HL-60/S4 (cell line): Measurements from ENCODE around the gene ANXA3.
"Not testable (repeated sequence)": the region's sequence is repeated elsewhere in the genome, so short reads cannot be mapped to it uniquely, and the experiment has no call there.

Experiments
- in situ Hi-C: fragments of 300-500 bp; cut with MboI; formaldehyde crosslinking; loops from 2 replicates; pipeline ENCODE4 v1.14.3; 2022; ENCODE audit warnings: low sequenced_read_pairs

ANXA3 gene

DNA sequence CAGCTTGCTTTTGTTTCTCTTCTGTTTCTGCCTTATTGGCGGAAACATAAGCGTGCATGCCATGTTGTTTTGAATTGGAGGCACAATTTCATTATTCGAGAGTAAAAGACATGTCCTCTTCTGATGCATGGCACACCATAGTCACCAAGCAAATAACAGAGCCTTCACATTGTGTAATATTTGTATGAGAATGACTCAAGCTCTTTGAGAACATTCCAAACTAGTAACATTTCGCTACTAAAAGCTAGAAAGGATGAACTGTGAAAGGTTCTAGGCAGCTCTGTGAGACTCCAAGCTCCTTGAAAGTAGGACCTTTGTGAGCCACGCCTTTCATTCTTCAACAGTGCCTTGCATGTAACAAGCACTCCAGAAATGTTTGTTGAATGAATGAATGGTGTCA is 9.2 kb upstream of the ANXA3 start:
- in situ Hi-C loops, result no loop called here

DNA sequence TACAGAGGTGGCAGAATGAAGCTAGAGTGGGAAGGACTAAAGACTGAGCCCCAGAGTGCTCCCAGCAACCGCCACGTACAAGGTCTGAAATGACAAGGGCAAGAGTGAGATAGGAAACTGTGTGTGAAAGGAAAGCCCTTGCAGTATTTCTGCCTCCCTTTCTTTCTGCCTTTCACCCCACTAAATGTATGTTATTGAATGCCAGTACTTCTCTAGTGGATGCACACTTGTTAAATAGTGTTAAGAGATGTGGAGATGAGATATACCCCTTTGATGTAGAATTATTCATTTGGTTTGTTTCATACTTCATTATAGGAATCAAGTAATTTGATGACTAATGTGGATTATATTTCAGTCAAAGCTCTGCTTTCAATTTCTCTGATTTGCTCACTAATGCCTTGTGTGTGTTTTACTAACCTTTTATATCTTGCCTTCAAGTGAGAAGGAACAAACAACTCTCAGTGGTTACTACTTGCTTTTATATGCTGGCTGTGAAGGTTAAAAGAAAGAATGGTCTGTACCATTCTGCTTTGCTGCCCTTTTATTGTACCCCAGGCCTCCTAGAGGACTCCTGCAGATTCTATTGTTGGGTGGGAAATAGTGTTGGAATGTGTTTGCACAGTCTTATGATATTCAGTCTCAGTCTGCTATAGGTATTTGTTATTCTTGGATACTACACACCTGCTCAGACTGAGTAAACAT is 8.0 kb upstream of the ANXA3 start:
- in situ Hi-C loops, result no loop called here

DNA sequence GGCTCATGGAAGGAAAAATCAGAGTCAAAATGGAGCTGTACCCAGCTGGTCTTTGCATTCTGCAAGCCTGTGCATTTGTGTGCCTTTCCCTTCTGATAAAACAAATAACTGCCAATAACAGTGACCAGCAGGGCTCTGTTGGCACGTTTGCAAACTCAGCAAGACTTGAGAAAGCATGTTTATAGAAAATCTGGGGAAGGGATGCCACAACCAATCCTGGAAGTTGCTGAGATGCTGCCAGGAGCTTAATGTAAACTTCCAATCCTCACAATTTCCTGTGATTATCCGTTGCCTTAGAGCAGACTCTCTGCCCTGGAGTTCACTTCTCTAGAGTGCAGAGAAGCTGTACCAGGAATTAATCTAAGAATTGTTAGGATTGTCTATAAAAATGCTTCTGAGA is 6.9 kb upstream of the ANXA3 start:
- in situ Hi-C loops, result no loop called here

DNA sequence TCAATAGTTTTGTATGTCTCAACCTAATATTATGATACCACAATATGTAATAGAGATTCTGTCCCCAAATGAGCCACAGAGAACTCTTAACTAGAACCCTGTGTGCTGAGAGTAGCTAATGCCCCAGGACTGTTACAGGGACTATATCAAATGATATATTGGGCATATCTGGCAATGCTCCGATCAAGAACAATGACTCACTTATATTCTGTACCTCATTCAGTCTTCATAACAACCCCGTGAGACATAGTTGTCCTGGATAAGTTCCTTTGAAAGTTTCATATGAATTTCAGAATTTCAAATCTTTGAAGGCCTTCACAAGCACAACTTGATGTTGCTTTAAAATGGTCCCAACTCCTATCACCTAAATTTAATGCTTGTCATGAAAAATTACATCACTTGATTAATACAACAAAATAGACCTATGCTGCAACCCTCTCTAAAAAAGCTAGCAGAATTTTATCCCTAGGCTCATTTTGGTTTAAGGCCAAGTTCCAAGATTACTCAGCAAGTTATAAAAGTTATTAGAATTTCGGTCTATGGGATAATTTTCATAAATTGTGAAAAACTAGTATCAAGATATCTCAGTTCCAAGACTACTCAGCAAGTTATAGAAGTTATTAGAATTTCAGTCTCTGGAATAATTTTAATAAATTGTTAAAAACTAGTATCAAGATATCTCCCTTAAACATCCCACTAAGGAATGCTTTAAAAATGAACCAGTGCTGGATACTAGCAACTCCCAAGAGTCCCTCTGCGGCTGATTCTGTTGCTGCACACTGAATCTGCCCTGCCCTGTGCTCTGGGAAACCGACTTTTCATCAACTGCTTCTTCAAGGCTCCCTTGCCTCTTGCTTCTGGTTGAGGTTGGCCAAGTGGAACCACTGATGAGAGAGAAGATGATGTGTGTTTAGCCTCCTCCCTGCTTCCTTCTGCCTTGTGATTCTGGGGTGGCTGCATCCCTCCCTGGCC is 6.0 kb upstream of the ANXA3 start:
- in situ Hi-C loops, result no loop called here

DNA sequence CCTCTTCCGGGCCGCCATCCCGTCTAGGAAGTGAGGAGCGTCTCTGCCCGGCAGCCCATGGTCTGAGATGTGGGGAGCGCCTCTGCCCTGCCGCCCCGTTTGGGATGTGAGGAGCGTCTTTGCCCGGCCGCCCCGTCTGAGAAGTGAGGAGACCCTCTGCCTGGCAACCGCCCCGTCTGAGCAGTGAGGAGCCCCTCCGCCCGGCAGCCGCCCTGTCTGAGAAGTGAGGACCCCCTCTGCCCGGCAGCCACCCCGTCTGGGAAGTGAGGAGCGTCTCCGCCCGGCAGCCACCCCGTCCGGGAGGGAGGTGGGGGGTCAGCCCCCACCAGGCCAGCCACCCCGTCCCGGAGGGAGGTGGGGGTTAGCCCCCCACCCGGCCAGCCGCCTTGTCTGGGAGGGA is 3.7 kb upstream of the ANXA3 start:
- in situ Hi-C loops, result not testable (repeated sequence)

DNA sequence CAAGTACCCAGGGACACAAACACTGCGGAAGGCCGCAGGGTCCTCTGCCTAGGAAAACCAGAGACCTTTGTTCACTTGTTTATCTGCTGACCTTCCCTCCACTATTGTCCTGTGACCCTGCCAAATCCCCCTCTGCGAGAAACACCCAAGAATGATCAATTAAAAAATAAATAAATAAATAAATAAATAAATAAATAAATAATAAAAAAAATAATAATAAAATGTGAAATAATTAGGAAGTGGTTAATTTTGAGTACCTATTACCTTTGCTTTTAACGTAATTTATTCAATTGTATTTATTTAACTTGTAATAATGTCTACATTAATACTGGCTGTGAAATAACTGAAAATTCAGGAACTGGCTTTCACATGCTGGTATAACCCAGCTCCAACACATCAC is 2.7 kb upstream of the ANXA3 start:
- in situ Hi-C loops, result not testable (repeated sequence)

DNA sequence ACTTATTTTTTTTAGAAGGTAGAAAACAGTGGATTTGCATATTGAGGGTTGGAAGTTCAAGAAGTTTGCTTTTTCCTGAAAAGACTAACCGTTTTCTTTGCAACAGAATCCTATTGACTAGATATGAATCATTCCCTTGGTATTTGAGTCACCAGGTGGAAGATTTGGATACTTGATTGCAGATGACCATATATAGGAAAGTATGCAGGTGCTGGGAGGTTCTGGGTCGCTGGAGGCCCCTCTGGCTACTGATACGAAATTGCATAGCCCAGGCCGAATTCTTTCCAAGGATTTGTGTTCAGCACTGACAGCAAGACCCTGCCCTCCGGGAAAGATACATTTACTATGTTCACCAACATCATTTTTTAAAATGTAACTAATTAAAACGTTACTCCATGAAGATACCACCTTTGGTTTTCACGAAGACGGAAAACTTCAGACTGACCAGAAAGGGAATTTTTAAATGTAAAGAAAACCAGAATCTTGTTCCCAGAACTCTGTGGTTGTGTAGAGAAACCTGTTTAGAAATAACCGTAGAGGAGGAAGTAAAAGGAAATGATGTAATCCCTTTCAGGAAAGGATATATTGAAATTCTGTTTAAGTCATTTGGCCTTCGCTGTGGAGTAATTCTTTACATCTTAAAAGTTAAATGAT is 946 bp downstream of the ANXA3 start:
- in situ Hi-C loops, result no loop called here

DNA sequence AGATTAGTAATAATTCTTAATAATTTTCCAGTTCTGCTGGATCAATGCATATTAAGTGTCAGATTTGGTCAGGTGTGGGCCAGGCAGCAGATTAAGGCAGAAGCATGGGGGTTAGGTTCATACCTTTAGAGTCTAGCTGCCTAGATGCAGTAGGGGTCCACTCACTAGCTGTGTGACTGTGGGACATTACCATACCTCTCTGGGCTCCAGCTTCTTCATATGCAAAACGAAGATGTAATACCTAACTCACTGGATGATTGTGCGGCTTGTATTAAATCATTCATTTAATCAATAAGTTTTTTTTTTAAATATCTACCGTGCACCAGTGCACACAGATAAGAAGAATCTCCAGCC is 1.4 kb downstream of the ANXA3 start:
- in situ Hi-C loops, result no loop called here

DNA sequence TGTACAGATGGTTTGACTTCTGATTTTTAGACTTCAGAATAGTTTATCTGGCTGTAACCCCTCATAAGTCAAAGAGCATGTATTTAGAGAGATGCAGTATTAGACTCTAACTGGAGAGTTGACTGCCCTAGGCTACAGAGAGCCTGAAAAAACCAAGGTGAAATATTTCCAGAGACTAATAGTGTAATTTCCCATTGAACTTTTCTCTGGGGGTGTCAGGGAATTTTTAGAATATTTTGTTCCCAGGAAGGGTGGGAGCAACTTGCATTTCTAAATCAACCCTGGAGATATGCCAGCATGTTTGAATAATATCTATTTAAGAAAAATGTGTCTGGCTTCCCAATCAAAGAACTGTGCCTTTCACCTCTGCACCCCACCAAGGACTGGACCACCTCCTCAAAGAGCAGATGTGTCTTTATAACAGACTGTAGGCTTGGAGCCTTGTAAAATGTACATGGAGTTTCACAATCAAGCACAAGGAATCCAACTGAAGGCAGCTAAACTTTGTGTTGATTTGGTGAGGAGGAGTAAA is 2.0 kb downstream of the ANXA3 start:
- in situ Hi-C loops, result no loop called here

DNA sequence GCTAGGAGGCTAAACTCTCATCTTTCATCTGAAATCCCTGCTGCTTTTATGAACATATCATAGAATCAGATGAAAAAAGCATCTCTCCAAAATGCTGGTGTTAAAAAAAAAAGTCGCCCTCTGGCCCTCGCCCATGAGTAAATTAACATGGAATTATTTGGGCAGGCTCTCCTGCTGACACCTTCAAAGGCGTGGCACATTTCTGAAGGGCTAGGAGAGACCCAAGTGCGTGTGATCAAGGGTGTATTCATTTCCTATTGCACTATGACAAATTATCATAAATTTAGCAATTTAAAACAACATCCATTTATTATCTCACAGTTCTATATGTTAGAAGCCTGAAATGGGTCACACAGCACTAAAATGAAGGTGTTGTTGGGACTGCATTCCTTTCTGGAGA is 5.1 kb downstream of the ANXA3 start:
- in situ Hi-C loops, result no loop called here

DNA sequence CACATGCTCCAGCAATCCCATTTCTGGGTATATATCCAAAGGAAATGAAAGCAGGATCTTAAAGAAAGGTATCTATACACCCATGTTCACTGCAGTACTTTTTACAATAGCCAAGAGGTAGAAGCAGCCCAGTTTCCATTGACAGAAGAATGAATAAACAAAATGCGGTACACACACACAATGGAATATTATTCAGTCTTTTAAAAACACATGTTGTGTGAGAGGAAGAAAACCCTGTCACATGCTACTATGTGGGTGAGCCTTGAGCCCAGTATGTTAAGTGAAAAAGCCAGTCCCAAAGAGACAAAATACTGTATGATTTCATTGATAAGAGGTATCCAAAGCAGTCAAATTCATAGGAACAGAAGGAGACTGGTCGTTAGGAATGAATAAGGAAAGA is 6.3 kb downstream of the ANXA3 start:
- in situ Hi-C loops, result no loop called here

DNA sequence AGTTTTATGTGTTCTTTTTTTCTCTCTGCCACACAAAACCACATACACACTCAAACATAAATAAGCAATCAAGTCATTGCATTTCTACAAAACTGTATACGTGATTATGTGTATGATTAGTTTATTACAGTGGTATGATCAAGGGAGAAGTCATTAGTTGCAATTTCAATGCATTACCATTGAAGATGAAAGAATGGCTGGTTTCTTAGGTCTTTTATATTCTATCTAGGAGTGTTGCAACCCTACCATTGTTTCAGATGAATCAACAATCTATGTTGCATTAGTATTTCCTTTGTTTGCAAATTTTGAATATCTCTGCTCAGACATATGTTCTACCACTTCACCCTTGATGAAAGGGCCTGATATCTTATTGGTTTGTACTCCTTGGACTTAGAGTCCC is 6.8 kb downstream of the ANXA3 start:
- in situ Hi-C loops, result no loop called here

DNA sequence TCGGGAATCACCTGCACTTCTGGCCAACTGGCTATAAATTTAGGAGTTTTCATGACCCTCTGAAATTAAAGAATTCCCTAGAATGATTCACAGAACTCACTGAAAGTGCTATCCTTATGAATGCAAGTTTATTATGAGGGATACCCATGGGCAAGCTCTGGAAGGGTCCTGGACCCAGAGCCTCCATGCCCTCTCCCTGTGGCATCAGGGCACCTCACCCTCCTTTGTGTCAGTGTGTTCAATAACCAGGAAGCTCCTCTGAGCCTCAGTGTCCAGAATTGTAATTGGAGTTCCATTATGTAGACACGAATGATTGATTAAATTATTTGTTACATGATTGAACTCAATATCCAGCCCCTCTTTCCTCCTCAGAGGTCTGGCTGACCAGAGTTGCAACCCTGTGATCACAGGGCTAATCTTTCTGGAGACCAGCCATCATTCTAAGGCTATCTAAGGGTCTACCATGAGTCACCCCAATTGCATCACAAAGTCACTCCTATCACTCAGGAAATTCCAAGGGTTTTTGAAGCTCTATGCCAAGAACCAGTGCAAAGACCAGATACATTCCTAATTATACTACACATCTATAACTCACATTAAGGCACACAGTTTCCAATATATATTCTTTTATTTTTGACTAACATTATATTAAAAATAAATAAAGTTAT is 8.9 kb downstream of the ANXA3 start:
- in situ Hi-C loops, result no loop called here

DNA sequence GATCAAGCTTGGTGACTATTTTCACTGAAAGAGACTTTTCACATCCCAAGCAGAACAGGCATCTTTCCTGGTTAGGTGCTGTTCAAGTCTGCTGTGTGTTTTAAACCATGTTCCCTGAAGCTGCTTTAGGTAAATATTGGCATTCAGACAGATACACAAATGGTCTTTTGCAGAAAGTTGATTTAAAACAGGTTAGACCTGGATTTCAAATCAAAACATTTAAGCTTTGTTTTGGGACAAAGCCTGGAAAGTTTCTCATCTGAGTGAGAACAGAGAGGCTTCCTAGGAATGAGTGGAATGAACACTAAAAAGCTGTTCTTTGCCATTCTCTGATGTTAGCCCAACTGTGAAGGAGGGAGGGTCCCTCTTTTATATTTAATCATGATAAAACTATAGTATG is 10.1 kb downstream of the ANXA3 start:
- in situ Hi-C loops, result no loop called here

DNA sequence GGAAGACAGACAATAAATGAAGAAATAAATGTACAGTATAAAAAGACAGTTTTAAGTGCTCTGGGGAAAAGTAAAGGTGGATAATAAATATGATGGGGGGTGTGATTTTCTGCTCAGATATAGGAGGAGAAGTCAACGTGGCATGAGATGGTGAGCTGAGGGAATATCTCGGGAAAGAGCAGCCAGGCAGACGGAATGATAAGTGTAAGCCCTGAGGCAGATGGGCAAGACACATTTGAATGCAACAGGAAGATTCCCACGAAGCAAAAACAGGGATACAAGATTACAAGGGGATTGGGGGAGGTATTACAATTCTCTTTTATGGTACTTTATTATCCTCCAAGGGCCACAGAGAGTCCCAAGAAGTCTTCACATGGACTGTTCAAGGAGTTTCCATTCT is 11.1 kb downstream of the ANXA3 start:
- in situ Hi-C loops, result no loop called here

DNA sequence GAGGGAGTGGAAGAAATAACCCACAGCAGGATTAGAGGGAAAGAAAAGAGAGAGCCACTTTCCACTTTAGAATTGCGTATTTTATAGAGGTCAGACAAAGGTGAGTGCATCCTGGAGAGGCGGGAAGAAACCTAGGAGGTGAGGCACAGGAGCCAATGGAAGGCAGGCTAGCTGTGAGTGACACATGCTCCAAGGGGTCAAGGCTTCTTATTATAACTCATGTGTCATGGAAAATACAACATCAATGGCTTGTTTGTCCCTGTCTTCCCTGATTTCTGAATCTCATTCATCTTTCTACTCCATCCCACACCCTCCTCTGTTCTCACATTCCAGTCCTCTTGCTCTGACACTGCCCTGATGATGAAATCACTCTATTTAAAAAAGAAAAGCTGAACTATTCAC is 14.4 kb downstream of the ANXA3 start:
- in situ Hi-C loops, result no loop called here

DNA sequence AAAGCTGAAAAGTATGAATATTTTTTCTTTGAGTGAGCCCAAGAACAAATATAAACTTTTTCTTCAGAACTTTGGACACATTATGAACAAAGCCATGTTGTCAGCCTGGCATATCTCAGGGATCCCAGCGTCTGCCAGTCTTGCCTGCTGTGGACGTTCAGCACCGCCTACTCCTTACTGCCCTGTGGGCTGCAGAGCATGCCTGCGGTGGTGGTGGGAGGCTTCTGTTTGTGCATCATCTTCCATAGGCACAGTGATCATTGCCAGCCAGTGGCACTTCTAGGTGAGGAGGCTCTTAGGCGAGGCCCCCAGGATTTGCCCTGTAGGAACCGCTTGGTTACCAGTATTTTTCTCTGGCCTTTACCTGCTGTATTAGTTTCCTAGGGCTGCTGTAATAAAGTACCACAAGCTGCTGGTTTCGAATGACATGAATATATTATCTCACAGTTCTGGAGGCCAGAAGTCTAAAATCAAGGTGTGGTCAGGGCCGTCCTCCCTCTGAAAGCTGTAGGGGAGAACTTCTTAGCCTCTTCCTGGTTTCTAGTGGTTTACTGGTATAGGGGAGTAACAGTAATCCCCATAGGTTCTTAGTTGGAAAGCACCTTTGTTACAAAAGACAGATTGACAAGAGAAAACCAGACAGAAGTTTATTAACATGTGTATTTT is 15.4 kb downstream of the ANXA3 start:
- in situ Hi-C loops, result no loop called here

DNA sequence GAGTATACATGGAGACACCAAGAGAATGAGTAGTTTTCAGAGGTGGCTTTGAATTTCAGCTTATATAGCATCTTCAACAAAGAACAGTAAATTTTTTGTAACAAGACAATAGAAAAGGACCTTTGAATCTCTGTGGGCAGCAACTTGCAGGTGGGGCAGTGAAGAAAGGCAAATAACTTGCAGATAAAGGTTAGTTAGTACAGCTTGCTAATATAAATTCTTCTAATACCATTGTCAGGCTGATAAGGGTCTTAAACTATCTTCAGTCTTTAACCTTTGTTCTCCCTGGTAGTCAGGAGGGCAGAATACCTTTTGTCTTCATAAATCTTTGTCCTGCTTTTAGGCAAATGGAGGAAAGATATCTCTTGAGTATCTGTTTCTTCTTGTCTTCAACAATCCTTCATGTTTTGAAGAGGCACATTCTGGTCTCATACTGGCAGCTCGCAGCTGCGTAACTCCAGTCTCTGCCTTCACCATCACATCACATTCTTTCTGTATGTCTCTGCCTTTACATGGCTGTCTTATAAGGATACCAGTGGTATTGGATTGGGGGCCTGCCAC is 16.0 kb downstream of the ANXA3 start:
- in situ Hi-C loops, result no loop called here

DNA sequence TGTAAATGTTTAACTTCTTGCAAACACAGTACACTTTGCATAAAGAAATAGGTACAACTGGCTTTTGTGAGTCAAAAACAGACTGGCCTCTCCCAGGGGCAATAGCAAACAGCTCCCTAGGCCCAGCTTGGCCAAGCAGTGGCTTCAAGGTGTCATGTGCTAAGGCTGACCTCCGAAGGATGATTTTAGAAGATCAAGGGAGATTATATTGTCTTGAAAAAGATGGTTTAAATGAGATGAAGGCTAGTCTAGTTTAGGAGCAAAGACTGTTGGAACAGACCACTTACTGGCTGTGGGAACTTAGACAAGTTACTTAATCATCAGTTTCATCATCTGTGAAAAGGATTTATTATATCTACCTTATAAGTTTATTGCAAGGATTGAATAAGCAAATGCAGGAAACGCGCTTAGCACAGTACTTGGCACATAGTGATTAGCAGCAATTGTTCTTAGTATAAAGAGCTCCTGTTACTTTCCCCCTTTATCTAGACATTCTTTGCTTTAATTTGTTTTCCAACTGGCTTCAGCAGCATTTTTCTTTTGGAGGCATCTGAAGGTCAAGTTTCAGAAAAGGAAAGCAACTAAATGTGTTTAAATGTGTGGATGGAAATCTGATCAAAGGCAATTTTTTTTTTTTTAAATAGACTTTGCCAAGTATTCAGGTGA is 17.2 kb downstream of the ANXA3 start:
- in situ Hi-C loops, result no loop called here
